HG03460 (cell line): Measurements from ENCODE around the gene ROBO2.

Experiments
- ATAC-seq: cut with Tn5 transposase; IDR thresholded peaks from one replicate; pipeline ENCODE4 v1.9.1; 2021; ENCODE audit not compliant: unreplicated experiment

ROBO2 gene

GRCh38 chr3:77254967-77255831 is 215.3 kb downstream of the ROBO2 start:
- no peak for ATAC-seq

GRCh38 chr3:77256584-77257503 is 216.9 kb downstream of the ROBO2 start:
- ATAC-seq, result no peak

- ATAC-seq, result no peak
Observed at GRCh38 chr3:77259694-77260093, 219.8 kb downstream of the ROBO2 start.

GRCh38 chr3:77262361-77262760 is 222.5 kb downstream of the ROBO2 start:
- ATAC-seq, result no peak

- no peak for ATAC-seq
Observed at GRCh38 chr3:77267589-77267988, 227.7 kb downstream of the ROBO2 start.

GRCh38 chr3:77271306-77271705 is 231.4 kb downstream of the ROBO2 start:
- no peak for ATAC-seq

- no peak for ATAC-seq
Observed at GRCh38 chr3:77271711-77272110, 231.8 kb downstream of the ROBO2 start.

GRCh38 chr3:77279276-77279675 is 239.4 kb downstream of the ROBO2 start:
- no peak for ATAC-seq

- no peak for ATAC-seq
Observed at GRCh38 chr3:77281721-77282120, 241.8 kb downstream of the ROBO2 start.

- no peak for ATAC-seq
Observed at GRCh38 chr3:77283108-77283507, 243.2 kb downstream of the ROBO2 start.

- no peak for ATAC-seq
Observed at GRCh38 chr3:77288348-77288747, 248.4 kb downstream of the ROBO2 start.

- no peak for ATAC-seq
Observed at GRCh38 chr3:77296527-77296926, 256.6 kb downstream of the ROBO2 start.

- no peak for ATAC-seq
Observed at GRCh38 chr3:77298417-77298816, 258.5 kb downstream of the ROBO2 start.

GRCh38 chr3:77303955-77304699 is 264.2 kb downstream of the ROBO2 start:
- ATAC-seq, result no peak

GRCh38 chr3:77304700-77305021 is 264.8 kb downstream of the ROBO2 start:
- ATAC-seq, result no peak

GRCh38 chr3:77309460-77309859 is 269.6 kb downstream of the ROBO2 start:
- ATAC-seq, result no peak

- no peak for ATAC-seq
Observed at GRCh38 chr3:77313843-77314242, 273.9 kb downstream of the ROBO2 start.

- no peak for ATAC-seq
Observed at GRCh38 chr3:77319711-77320110, 279.8 kb downstream of the ROBO2 start.

- ATAC-seq, result no peak
Observed at GRCh38 chr3:77320514-77320913, 280.6 kb downstream of the ROBO2 start.

- no peak for ATAC-seq
Observed at GRCh38 chr3:77321646-77322045, 281.7 kb downstream of the ROBO2 start.

GRCh38 chr3:77323626-77324025 is 283.7 kb downstream of the ROBO2 start:
- ATAC-seq, result no peak
